Liver (tissue), 3 donors: ENCODE measurements around the gene SHLD1.

Experiments
- EGR1 ChIP-seq, 2 donors: IDR thresholded peaks; 2 replicates each; pipeline ENCODE4 v1.6.1; 2016 to 2018; ENCODE audit warnings: antibody characterized with exemption in 2 of 2, low read depth in 2 of 2
- HNF4G ChIP-seq: IDR thresholded peaks from 2 replicates; pipeline ENCODE4 v1.6.1; 2016; ENCODE audit warnings: antibody characterized with exemption
- RAD21 ChIP-seq, 2 donors: IDR thresholded peaks; 2 replicates each; pipeline ENCODE4 v1.6.1; 2016; ENCODE audit warnings: antibody characterized with exemption in 2 of 2, mild to moderate bottlenecking in 2 of 2
- REST ChIP-seq: IDR thresholded peaks from 2 replicates; pipeline ENCODE4 v1.6.1; 2016; ENCODE audit warnings: antibody characterized with exemption, mild to moderate bottlenecking
- RXRA ChIP-seq, 2 donors: IDR thresholded peaks; 2 replicates each; pipeline ENCODE4 v1.6.1; 2017 to 2018; ENCODE audit warnings: antibody characterized with exemption in 2 of 2, mild to moderate bottlenecking in 1 of 2
- TAF1 ChIP-seq: conservative IDR thresholded peaks from 2 replicates; pipeline ENCODE4 v1.6.1; 2016; ENCODE audit warnings: antibody characterized with exemption, mild to moderate bottlenecking
- YY1 ChIP-seq: IDR thresholded peaks from 2 replicates; pipeline ENCODE4 v1.6.1; 2016; ENCODE audit warnings: antibody characterized with exemption, mild to moderate bottlenecking
- TF ChIP-seq, protein P1 (sequence below): fragments of 150-350 bp; IDR thresholded peaks from 2 replicates; pipeline ENCODE4 v1.5.1; 2017; ENCODE audit warnings: improper control_type of control experiment, low read depth, low read length; ENCODE audit not compliant: missing input control
- donor health status: healthy.
- donor health status: healthy.

DNA sequence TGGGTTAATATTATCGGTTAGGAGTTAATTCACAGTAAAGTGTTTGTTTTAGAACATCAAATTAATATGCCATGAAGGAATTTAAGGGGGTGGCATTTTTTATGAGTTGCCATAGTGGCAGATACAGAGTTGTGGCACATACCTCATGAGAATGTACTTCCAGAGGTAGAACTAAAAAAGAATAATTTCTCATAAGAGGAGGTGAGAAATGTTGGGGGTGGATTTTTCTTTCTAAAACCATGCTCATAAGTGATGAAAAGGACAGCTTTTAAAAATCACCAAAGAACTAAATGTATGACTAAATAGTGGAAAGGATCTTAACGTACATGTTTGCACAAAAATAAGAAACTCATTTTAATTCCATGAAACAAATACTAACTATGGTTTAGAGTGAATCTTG, 58.7 kb downstream of the SHLD1 start:
- TF ChIP-seq REST: no peak
- TF ChIP-seq RXRA (IDR thresholded peaks at IDR 0.05): no peak
- no peak for TF ChIP-seq RAD21 (IDR thresholded peaks at IDR 0.05)
- no peak for TF ChIP-seq TAF1
- TF ChIP-seq EGR1 (IDR thresholded peaks at IDR 0.05; ENCODE audit: low read depth in 2 of 2): no peak
- TF ChIP-seq, protein P1, sequence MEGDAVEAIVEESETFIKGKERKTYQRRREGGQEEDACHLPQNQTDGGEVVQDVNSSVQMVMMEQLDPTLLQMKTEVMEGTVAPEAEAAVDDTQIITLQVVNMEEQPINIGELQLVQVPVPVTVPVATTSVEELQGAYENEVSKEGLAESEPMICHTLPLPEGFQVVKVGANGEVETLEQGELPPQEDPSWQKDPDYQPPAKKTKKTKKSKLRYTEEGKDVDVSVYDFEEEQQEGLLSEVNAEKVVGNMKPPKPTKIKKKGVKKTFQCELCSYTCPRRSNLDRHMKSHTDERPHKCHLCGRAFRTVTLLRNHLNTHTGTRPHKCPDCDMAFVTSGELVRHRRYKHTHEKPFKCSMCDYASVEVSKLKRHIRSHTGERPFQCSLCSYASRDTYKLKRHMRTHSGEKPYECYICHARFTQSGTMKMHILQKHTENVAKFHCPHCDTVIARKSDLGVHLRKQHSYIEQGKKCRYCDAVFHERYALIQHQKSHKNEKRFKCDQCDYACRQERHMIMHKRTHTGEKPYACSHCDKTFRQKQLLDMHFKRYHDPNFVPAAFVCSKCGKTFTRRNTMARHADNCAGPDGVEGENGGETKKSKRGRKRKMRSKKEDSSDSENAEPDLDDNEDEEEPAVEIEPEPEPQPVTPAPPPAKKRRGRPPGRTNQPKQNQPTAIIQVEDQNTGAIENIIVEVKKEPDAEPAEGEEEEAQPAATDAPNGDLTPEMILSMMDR: no peak
- no peak for TF ChIP-seq HNF4G
- no peak for TF ChIP-seq YY1
